Cardiac muscle cell (in vitro differentiated cells and primary cell): ENCODE results near the gene CTNND2. TPM values are rescaled to one million over a fixed set of nuclear protein-coding genes. Genes with fewer than 3 reads are reported as not detected.

Experiments used
- DNase-seq, 2 donors: peaks; one replicate each; pipeline versions ENCODE4 v3.0.0 to v3.0.0-alpha.2; 2010 to 2017; ENCODE audit warnings: low read depth in 1 of 2, low spot score in 1 of 2
- H3K27ac ChIP-seq: fragments of 200-600 bp; sonication (generic); 2 replicates; pipeline ENCODE4 v1.5.1; 2016
- H3K27me3 ChIP-seq: fragments of 200-600 bp; sonication (generic); 2 replicates; pipeline ENCODE4 v1.6.0; 2016; ENCODE audit warnings: control low read depth
- H3K36me3 ChIP-seq: fragments of 200-600 bp; sonication (generic); 2 replicates; pipeline ENCODE4 v1.5.1; 2016; ENCODE audit warnings: control low read depth
- H3K4me1 ChIP-seq: fragments of 200-600 bp; sonication (generic); 2 replicates; pipeline ENCODE4 v1.8.1; 2017; ENCODE audit warnings: low read depth, mild to moderate bottlenecking, mixed run types
- H3K4me3 ChIP-seq: fragments of 200-600 bp; sonication (generic); 2 replicates; pipeline ENCODE4 v1.5.1; 2016; ENCODE audit warnings: mild to moderate bottlenecking
- H3K9me3 ChIP-seq: fragments of 200-600 bp; sonication (generic); 2 replicates; pipeline ENCODE4 v1.5.1; 2017; ENCODE audit warnings: low read depth, mild to moderate bottlenecking, control low read depth
- polyA plus RNA-seq: library from polyadenylated mRNA; unstranded; fragments of >200 nt; fragmentation: Nextera tagmentation; extraction: Ambion mirVana; gene quantifications from 2 replicates; pipeline ENCODE4 v1.2.1, GENCODE V29; 2016
- total RNA-seq: library from RNA; depleted of rRNA; stranded (reverse); fragments of >200 nt; gene quantifications from 2 replicates; pipeline ENCODE4 v1.2.3, GENCODE V29; 2016
- TF ChIP-seq, protein P1 (sequence below): IDR thresholded peaks from 2 replicates; pipeline ENCODE4 v1.5.1; 2012; ENCODE audit warnings: low read depth, mild to moderate bottlenecking, low read length

Gene CTNND2
- total and polyA plus RNA-seq, 2 experiments from 2014 or later, result 11.0 to 12.7 TPM

DNA sequence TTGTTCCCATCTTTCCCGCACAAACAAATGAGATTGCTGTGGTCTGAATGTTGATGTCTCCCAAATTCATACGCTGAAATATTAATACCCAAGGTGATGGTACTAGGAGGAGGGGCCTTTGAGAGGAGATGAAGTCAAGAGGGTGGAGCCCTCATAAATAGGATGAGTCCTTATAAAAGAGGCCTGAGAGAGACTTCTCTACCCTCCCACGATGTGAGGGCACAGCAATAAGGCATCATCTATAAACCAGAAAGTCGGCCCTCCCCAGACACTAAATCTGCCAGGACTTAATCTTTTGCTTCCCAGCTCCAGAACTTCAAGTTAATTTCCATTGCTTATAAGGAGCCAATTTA, 170.4 kb downstream of the CTNND2 start:
- Histone ChIP-seq H3K4me1 (no peaks in the 10 kb centered on the region), H3K27ac (no peak overlapping the region), H3K36me3 (no peaks in the 10 kb centered on the region), H3K4me3 (no peak overlapping the region), H3K27me3 (no peaks in the 10 kb centered on the region), H3K9me3 (no peaks in the 10 kb centered on the region)
- DNase-seq, result no peak
- TF ChIP-seq, protein P1, sequence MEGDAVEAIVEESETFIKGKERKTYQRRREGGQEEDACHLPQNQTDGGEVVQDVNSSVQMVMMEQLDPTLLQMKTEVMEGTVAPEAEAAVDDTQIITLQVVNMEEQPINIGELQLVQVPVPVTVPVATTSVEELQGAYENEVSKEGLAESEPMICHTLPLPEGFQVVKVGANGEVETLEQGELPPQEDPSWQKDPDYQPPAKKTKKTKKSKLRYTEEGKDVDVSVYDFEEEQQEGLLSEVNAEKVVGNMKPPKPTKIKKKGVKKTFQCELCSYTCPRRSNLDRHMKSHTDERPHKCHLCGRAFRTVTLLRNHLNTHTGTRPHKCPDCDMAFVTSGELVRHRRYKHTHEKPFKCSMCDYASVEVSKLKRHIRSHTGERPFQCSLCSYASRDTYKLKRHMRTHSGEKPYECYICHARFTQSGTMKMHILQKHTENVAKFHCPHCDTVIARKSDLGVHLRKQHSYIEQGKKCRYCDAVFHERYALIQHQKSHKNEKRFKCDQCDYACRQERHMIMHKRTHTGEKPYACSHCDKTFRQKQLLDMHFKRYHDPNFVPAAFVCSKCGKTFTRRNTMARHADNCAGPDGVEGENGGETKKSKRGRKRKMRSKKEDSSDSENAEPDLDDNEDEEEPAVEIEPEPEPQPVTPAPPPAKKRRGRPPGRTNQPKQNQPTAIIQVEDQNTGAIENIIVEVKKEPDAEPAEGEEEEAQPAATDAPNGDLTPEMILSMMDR, result no peak

DNA sequence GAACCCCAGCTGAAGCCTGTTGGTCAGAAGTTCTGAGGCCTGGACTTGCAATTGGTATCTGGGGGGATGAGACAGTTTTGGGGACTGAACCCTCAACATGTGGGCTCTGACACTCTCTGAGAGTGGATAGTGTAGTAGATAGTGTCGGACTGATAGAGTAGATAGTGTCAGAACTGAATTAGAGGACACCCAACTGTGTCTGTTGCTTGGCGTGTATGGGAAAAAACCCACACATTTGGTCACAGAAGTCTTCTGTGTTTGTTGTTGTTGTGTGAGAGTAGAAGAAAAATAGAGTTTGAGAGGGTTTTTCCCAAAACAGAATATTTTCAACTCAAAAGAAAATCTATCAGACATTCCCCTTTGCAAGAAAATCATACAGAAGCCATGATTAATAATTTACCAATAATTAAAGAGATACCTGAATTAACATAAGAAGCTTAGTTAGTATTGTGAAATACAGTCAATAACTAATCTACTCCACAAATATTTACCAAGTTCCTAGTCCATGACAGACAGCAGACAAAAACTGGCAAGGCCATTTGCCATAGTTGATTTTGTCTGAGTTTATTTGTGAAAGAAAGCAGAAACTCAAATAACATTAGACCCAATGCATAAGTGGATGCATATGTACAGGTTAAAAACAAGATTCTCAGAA, 170.9 kb downstream of the CTNND2 start:
- H3K4me1 ChIP-seq, result no peaks in the 10 kb centered on the region
- H3K36me3 ChIP-seq, result no peaks in the 10 kb centered on the region
- no peaks in the 10 kb centered on the region for H3K9me3 ChIP-seq
- H3K27ac ChIP-seq, result no peak overlapping the region
- TF ChIP-seq, protein P1, result no peak
- no peak overlapping the region for H3K4me3 ChIP-seq
- no peaks in the 10 kb centered on the region for H3K27me3 ChIP-seq
- no peak for DNase-seq

DNA sequence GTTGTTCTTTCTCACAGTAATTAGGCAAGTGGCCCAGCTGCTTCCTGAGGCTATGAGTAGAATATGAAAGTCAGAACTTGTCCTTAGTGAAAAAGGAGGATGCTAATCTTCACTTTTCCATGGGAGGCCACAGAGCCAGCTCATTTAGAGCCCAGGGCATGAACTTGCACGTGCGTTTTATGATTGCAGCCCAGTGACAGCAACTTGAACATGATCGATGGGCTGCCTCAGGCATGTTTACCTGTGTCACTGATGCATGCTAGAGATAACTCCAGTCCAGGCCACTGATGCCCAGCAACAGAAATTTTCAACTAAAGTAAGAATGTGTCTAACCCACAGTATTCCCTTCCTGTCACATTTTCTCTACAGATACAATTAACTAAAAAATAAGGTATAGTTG, 179.3 kb downstream of the CTNND2 start:
- TF ChIP-seq, protein P1, result no peak
- Histone ChIP-seq H3K27me3 (no peaks in the 10 kb centered on the region), H3K4me1 (no peaks in the 10 kb centered on the region)

DNA sequence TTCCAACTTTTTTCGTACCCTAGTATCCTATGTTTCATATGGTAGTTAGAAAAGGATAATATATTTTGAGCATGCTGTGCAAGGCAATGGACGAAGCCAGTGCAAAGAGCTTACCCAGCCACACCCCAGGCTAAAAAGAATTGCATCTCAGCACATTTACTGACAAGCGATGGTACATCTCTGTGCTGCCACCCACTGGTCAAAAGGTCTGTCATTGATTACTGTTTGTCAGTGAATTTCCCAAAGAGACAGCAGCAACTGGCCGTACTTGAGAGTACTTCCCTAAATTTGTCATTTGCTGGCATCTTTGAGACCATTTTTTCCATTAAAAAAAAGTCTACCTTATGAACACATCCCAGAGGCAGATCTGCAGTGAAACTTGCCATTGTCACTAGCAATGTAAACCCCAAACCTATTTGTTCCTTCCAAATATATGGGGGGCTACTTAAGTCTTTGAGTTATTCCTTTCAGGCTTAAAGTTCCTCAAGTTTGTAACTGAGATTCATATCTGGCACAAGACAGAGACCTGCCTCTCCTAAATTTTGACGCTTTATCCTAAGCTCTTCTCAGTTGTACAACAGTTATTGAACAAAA, 184.3 kb downstream of the CTNND2 start:
- H3K4me3 ChIP-seq, result no peak overlapping the region

More for the DNA sequence above, 179.3 kb downstream of the CTNND2 start:
- no peak overlapping the region for H3K27ac ChIP-seq
- DNase-seq, result no peak
- no peaks in the 10 kb centered on the region for H3K36me3 ChIP-seq
- no peaks in the 10 kb centered on the region for H3K9me3 ChIP-seq
- H3K4me3 ChIP-seq, result no peak overlapping the region

DNA sequence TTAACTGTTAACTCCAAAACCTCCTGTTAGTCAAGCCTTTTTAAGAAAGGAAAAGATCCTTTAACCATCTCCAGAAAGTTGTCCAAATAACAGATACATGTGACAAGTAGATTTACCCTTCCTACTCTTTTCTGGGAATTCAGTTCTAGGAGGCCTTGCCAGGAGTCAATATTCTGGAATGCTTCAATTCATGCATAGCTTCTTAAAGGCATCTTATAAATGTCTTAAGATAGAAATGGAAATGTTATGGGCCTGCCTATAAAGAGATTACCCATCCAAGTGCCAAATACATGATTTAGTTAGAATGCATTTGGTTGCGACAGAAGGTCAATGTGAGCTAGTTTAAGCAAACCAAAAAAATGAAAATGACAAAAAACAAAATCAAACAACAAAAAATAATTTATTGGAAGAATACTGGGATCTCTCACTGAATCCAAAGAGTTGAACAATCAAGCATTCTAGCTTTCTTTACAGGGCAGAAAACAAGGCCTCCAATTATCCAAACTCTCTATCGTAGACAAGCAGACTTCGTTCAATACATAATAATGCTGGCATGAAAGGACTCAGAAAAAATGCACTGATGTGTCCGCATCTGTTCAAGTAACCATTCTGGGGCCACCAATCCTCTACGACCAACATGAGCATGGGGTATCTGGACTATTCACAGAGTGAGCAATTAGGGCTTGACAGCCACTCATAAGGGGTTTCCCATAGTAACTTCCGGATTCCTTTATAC, 188.6 kb downstream of the CTNND2 start:
- DNase-seq, result no peak
- H3K9me3 ChIP-seq, result no peaks in the 10 kb centered on the region
- no peaks in the 10 kb centered on the region for H3K4me1 ChIP-seq
- TF ChIP-seq, protein P1, result no peak
- H3K36me3 ChIP-seq, result no peaks in the 10 kb centered on the region
- H3K27ac ChIP-seq, result no peak overlapping the region
- H3K4me3 ChIP-seq, result no peak overlapping the region
- H3K27me3 ChIP-seq, result no peaks in the 10 kb centered on the region

More for the DNA sequence above, 184.3 kb downstream of the CTNND2 start:
- peak in 1 of 2 donors; percentile 77 for DNase-seq
- H3K4me1 ChIP-seq, result no peaks in the 10 kb centered on the region
- TF ChIP-seq, protein P1, result no peak
- H3K27me3 ChIP-seq, result no peaks in the 10 kb centered on the region
- H3K27ac ChIP-seq, result no peak overlapping the region
- no peaks in the 10 kb centered on the region for H3K36me3 ChIP-seq
- no peaks in the 10 kb centered on the region for H3K9me3 ChIP-seq
